Muscle of back (tissue), 11 donors: Measurements from ENCODE around the gene CFAP100. TPM values are rescaled to one million over a fixed set of nuclear protein-coding genes. Genes with fewer than 3 reads are reported as not detected.
A peak's percentile ranks its signal among the peaks of the same experiment; 100 is the strongest.

Source experiments
- DNase-seq, 3 donors: peaks; one replicate each; pipeline versions ENCODE4 v3.0.0 to v3.0.0-alpha.2; 2013
- polyA plus RNA-seq, 10 donors: library from polyadenylated mRNA; unstranded; fragments of 120-200 nt; gene quantifications; one replicate each; pipeline ENCODE4 v1.2.1, GENCODE V29; 2013; ENCODE audit not compliant: insufficient read length in 10 of 10

CFAP100 gene
- polyA plus RNA-seq, 10 donors: 0.17 to 0.74 (median 0.36) TPM; not detected in 4

DNA sequence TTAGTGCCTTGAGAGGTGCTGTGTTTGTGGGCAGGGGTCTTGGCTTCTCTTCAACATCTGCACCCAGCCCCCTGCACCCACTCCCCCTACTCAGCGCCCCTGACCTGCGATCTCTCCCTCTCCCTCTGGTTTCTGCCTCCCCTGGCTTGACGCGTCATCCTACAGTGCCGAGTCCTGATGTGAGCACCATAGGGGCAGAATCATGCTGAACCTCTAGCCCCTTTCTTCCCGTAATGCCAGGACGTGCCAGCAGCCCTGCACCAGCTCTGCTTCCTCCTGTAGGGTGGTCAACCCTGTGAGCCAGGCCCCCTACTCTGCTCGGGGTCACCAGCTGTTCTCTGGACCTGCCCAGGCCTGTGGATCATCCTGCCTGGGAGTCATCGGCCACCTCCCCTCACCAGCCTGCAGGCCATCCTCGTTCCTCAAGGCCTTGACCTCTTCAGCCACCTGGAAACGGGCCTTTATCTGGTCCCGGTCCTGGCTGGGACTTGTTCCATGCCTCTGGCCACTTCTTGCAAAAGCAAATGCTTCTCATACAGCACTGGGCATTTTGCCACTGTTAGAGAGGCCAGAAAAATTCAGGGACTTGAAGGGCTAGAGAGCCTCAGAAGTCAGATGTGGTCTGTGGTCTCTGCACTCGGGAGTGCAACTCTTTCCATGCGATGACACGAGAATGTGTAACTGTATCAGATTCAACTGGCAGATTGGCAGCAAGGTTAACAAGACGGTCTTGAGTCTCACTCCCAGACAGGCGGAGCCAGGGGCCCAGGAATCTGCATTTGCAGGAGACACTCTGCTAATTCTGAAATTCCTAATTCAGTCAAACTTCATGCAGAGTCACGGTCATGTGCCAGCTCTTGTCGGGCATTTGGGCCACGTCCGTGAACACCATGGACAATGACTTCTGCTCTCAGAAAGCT lies 20.8 kb upstream of the CFAP100 start:
- DNase-seq: no peak

DNA sequence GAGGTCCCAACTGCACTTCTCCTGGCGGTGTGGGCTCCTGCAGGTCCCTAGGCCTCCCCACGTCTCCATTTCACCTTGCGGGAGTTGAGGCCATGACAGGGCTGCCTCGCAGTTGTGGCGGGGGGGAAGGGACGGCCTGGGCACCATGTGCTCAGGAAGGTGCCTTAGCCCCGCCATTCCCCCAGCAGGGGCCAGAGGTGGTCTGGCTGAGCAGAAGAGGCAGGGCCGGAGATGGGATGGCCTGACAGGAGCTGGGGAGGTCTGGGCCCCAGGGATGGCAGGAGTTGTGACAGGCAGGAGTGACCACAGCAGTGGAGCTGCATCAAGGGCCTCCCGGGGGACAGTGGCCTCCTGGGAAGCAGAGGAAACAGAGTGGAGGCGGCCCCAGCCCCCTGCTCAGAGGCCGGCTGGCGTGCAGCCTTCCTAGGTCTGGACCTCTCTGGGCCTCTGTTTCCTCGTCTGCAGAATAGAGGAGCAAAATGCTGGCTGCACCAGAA lies 18.8 kb upstream of the CFAP100 start:
- no peak for DNase-seq

DNA sequence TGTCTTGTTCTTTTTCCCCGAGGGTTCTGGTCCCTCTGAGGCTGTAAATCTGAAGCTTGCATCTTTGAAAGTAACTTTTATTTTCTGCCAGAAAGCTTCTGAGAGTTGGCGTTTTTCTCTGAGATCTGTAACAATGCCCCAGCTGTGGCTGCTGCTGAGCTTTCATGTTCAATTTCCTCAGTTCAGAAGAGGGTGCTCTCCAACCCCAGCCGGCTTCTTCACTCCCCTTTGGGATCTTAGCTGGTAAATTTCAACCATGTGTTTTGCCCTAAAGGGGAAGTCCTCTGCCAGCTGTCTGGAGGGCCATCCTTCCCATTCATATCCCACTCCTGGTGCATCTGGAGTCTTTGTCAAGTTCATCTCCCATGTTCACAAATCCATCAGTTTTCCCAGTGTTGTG lies 18.3 kb upstream of the CFAP100 start:
- no peak for DNase-seq

DNA sequence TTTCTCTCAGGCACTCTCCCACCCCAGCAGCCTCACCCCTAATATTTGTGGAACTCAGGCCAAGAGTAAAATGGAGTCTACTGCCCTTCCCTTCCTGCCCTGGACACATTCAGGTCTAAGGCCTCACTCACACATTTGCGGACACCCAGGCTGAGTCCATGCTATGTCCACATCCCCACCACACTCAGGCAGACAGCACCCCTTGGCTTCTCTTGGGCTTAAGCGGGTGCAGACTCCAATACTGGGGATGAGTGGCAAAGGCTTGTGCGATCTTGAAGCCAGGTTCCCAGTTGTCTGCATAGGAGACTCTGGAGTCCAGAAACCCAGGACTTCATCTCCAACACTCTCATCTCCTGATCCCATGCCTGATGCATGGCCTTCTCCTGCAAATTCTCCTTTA lies 17.5 kb upstream of the CFAP100 start:
- no peak for DNase-seq

DNA sequence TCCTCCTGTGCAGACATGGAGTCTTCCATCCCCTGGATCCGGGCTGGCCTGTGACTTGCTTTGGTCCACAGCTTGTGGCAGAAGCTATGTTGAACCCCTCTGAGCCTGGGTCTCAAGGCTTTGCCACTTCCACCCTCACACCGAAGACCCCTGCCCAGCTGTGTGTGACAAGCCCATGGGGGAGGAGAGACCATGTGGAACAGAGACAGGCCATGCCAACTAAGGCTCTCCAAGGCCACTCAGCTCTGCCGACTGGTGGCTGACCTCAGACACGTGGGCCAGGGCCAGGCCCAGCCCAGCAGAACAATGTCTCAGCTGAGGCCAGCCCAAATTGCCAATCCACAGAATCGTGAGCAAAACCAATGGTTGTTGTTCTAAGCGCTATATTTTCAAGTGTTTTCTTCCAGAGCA lies 16.4 kb upstream of the CFAP100 start:
- DNase-seq: no peak

DNA sequence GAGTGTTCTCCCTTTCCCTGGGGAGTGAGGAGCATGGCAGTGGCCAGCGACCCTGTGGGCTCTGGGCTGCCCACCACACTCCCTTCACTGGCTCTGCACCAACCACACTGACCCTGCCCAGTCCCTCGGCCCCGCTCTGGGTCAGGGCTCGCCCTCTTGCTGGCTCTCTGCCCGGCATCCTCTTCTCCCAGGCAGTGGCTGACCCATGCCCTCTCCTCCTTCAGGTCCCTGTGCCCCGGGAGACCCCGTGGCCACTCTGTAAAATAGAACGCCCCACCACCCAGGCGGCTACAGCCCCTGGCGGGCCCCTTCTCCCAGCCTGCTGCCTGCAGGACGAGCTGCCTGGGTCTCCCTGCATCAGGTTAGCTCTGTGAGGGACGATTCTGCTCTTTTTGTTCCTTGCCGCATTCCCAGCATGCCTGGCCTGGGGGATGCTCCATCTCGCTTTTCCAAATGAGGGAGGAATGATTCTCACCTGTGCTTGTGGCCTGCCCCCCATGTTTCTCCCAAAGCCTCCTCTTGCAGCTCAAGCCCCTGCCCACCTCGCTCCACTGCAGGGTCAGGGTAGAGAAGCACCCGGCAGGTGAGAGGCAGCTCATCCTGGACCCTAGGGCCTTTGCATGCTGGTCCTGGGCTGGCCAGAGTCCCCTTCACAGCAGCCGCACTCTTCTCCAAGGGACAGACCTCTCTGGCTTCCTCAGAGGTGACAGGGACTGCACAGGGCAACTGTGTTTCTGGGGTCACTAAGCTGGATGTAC lies 14.5 kb upstream of the CFAP100 start:
- no peak for DNase-seq

DNA sequence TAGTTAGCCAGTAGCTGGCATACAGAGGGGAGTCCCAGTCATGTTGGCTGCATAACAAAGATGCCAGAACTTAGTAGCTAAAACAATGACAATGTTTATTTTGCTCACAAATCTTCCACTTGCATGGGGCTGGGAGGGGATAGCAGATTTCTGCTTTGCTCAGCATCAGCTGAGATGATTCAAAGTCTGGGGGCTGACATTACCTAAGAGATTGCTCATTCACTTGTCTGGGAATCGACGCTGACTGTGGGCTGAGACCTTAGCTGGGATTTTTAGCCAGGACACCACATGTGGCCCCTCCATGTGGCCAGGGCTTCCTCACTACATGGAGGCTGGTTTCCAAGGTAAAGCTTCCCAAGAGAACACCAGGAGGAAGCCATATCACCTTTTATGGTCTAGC lies 12.7 kb upstream of the CFAP100 start:
- DNase-seq: no peak

DNA sequence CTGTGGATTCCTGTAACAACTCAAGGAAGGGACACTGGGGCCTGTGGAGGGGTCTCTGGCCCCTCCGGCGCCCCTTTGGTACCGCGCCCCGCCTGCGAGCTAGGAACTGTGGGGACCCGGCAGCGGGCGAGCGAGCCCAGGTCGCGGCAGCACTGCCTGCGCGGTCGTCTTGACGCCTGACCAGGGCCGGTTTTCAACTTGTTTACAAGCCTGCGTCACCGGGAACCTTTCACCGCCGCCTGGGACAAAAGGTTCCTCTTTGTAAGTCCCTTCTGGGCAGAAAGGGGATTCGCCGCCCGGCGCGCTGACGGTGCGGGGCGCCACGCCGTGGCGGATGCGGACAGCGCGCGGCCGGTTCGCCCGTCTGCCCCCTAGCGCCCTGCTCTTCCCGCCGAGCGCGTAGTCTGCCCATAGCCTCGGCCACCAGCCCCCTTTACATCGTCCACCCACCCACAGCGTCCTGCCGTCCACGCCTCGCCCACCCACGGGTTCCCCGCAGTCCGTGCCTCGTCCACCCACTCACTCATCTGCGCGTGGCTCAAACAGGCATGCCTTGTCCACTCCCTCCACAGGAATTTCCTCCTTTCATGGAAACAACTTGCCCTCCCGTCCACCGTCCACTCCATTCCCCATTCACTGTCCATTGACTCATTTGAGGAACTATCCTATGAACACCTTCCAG lies 5.5 kb upstream of the CFAP100 start:
- peak; percentile 64 to 90 (median 86) for DNase-seq

DNA sequence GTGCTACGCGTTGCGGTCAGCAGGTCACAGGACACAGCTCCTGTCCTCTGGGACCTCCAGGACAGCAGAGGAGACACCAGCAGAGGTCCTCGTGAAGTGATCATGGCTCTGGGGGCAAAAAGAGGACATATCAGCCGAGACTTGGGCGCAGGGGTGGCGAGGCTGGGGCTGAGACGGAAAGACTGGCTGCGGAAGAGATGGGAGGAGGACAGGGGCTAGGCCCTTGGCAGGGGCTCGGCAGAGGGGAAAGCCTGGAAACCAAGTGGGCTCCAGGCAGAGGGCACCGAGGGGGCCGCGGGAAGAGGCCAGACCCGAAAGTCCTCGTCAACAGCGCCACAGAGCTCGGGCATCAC lies 4.9 kb upstream of the CFAP100 start:
- no peak for DNase-seq

DNA sequence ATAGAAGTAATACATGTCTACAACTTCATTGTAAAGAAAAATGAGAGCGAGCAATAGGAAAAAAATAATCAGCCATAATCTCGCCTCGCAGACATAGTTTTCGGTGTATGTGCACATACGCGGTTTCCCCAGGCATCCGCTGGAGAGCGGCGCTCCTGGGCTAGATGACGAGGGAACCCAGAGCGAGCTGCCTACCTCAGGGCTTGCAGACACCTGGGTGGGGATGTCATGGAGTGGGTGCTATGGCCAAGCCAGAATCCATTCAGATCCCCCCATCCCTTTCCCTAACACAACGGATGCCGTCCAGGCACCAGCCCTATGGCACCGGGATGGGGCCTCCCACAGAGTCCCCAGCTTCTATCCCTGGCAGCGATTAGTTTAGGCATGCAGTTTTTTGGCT lies 4.5 kb upstream of the CFAP100 start:
- DNase-seq: no peak

DNA sequence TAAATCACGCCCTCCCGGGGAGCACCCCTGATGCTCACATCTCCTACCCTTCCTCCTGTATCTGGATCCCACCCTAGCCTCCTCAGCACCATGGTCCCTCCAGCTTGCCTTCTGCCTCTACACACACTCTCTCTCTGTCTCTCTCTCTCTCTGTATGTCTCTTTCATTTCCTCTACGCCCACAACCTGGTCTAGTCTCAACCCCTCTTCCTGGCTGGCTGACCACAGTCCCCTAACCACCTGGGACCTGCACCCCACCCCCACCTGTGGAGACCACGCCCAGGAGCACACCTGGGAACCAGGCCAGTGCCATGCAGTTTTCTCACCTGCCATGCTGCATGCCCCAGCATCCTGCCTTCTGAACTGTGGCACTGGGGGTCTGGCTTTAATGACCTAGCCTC lies 4.0 kb upstream of the CFAP100 start:
- DNase-seq: no peak

DNA sequence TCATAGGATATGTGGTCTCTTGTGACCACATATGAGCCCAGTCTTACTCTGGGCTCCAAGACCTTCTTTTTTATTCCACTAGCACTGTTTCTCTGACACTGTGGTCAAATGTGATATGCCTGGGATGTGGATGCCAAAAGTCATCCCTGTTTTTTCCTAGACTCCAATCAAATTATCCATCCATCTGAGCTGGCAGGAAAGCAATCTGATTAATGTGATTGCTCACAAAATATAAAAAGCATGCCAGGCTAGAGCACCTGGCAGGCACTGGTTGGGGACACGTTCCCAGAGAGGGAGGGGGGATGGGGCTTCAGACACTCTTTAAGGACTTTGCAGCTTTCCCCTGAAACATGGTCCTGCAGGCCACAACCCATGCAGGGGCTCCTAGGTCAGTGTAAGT lies 3.1 kb upstream of the CFAP100 start:
- DNase-seq: no peak

DNA sequence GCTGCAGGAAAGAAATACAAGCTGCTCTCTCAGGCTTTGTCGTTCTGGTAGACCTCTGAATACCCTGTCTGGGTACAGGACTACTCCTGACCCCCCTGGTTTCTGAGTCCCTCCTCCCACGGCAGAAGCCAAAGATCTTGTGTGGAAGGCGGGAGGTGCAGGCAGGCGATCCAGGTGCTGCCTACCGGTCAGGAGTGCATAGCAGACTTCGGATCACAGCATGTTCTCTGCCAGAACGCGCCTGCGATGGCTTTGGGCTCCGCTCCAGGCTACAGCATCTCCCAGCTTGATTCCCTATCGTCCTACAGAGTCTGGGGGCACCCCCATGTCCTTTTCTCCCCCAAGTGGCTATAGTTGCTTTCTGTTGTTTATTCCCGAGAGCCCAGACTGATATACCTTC lies 2.5 kb upstream of the CFAP100 start:
- no peak for DNase-seq

DNA sequence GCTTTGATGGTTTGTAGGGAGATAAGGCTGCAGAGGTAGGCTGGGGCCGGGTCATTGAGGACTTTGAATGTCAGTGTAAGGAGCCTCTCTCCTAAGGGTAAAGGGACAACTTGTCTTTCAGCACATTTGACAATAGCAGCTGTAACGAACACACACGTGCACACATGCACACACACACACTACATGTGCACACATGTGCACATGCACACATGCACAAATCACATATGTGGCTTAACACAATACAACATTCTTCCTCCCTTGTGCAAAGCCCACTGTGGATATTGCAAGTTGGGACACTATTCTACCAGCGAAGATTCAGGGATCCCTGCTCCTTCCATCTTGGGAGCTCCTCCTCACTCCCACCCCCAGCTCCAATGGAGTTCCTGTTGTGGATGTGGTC lies 1.1 kb upstream of the CFAP100 start:
- DNase-seq: no peak

DNA sequence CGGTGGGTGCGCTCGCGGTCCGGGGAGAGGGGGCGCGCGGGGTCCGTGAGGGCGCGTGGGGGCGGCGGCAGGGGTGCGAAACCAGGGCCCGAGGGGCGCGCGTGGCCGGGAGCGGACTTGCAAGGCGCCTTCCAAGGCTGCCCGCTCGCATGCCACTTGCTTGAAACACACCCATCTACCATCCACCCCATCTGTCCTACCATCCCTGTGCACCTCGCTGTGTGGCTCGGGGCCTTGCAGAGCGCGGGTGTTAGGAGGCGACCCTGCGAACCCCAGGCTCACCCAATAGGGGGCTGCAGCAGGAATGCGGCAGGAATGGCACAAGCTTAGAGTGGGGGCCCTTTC lies 240 bp downstream of the CFAP100 start:
- DNase-seq: no peak

DNA sequence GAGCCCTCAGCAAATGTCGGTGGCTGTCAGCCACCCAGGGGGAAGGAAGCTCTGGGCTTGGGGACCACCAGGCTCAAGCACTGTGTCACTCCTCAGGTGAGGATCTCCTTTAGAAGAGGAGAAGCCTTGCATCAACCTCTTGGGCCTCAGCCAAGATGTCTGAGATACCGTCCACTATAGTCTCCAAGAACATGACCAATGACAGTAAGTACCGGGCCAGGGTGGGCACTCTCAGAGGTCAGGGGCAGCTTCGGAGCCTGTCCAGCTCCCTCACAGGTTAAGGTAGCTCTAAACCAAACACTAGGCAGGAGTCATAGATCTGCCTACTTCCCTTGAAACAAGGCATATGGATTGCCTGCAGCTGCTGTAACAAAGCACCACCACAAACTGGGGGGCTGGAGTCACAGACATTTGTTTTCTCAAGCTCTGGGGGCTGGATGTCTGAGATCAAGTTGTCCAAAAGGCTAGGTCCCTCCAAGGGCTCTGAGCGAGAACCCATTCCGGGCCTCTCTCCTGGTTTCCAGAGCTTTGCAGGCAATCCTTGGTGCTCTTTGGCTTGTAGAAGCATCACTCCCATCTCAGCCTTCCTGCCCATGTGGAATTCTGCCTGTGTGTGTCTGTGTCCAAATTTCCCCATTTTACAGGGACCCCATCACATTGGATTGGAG lies 1.3 kb downstream of the CFAP100 start:
- no peak for DNase-seq

DNA sequence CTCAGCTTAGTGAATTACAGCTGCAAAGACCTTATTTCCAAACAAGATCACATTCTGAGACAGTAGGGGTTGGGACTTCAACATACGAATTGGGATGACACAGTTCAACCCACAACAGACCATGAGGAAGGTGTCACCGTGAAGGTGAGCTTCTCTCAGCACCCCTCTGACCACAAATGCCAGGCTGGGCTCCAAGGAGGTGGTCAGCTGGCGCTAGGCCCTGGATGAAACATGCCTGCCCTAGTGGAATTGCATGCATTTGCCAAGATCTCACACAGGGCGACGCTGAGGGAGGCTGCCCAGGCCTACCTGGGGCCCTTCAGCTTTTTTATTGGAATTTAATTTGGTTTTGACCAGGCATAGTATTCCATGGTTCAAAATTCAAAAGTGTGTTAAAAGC lies 1.8 kb downstream of the CFAP100 start:
- no peak for DNase-seq

DNA sequence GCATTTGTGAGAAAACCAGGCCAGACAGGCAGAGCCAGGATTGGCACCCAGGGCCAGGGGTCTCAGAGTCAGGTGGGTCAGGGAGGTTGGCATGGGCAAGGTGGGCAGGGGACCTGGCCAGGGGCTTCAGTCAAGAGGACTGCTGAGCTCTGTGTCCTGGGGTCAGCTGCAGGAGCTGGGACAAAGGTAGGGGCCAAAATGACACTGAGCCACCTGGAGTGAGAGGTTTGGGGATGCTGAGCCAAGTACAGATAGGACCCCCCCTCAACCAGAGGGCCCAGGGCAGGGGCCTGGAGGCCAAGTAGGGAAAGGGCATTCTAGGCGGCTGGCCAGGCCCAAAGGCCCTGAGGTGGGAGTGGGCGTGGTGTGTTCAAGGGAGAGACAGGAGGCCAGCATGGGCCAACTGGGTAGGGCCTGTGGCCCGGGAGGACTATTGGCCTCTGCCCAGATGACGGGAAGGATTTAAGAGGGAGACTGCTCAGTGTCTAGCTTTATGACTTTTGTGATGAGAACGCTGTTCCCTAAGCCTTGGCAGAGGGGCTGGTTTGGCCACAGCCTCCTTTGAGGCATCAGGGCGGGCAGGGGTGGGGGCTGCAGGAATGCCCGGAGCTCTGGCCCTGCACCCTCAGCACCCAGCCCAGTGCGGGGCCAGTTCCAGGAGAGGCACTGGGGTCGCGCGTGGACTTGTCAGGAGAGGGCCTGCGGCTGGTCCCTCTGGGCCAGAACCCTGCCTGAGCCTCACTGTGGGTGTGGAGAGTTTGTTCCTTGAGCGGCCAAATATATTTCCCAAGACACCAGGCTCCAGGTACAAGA lies 3.1 kb downstream of the CFAP100 start:
- no peak for DNase-seq

DNA sequence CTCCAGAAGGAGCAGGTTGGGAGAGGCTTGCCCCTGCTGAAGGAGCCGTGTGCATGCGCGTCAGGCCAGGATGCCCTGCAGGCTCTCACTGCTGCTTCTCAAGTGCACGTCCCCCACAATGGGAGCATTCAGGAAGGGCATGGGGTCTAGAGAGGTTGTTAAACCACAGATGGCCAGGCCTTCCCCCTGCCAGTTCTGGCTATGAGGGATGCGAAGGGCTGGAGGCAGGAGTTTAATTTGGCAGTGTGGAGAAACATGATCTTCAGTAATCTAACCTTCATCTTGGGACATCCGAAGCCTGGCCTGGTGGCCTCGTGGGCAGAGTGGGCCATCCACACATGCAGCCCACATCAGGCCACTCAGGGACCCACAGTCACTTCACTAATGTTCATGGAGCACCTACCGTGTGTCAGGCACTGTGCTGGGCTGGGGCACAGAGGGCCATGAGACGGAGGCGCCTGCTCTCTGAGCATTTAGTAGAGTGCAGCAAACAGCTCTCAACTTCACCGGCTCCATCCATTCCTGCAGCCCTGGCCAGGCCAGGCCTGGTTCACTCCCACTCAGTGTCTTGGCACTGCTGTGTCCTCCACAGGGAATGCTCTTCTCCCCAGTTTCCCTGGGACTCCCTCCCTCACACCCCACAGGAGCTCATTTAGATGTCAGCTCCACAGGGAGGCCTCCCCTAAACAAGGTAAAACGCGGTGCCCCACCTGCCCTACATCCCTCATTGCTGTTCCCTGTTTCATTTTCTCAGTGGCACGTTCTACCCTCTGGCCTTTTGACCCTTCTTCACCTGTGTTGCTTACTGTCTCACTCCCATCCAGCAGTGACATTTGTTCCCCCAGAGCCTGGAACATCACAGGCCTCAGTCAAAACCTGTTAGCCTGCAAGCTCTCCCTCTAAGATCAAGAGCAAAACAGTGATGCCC lies 4.0 kb downstream of the CFAP100 start:
- DNase-seq: no peak

DNA sequence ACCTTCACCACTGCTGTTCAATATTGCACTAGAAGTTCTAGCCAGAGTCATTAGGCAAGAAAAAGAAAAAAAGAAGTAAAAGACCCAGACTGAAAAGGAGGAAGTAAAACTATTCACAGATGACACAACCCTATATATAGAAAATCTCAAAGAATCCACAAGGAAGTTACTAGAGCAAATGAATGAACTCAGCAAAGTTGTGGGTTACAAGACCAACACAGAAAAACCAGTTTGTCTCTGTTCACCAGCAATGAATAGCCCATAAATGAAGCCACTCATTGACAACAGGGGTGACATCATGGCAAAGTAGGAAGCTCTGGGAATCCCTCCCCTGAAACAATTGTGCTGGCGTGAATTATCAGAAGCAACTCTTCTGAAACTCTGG lies 4.6 kb downstream of the CFAP100 start:
- DNase-seq: no peak
